Measurements from ENCODE around the gene CDK2AP2.

DNA sequence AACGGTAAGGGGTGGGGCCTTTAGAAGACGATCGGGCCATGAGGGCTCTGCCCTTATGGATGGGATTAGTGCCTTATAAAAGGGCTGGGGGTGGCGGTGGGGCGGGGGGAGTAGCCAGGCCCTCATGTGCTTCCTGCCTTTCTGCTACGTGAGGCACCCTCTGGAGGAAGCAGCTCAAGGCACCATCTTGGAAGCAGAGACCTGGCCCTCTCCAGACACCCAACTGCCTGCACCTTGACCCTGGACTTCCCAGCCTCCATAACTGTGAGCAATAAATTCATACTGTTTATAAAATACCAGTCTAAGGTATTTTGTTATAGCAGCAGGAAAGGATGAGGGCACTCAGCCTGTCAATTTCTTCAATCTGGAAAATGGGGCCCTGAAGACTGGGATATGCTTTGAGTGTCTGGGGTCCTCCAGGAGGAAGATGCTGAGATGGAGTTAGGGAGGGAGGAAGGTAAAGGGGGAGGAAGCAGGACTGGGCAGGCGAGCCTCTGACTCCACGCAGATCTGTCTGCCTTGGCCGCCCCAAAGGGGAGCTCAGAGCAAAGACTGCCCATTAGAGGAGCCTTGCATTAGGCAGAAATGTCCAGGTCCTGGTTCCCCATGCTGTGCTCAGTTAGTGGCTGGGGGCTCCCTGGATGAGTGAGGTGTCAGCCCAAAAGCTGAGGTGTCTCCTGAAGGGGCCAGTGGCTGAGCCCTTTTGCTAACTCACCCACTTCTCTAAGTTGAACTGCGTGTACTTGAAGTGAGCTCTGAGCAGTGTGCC is 10.0 kb upstream of the CDK2AP2 start:
- TF ChIP-seq, protein P1, sequence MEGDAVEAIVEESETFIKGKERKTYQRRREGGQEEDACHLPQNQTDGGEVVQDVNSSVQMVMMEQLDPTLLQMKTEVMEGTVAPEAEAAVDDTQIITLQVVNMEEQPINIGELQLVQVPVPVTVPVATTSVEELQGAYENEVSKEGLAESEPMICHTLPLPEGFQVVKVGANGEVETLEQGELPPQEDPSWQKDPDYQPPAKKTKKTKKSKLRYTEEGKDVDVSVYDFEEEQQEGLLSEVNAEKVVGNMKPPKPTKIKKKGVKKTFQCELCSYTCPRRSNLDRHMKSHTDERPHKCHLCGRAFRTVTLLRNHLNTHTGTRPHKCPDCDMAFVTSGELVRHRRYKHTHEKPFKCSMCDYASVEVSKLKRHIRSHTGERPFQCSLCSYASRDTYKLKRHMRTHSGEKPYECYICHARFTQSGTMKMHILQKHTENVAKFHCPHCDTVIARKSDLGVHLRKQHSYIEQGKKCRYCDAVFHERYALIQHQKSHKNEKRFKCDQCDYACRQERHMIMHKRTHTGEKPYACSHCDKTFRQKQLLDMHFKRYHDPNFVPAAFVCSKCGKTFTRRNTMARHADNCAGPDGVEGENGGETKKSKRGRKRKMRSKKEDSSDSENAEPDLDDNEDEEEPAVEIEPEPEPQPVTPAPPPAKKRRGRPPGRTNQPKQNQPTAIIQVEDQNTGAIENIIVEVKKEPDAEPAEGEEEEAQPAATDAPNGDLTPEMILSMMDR (conservative IDR thresholded peaks at IDR 0.05; ENCODE audit: low read depth in 2 of 2): no peak
- TF ChIP-seq CREB1 (CRISPR knock-in tag; IDR thresholded peaks at IDR 0.05; ENCODE audit: low read depth): no peak
- TF ChIP-seq POLR2AphosphoS5 (IDR thresholded peaks at IDR 0.05; ENCODE audit: low read depth): no peak
- no peak for TF ChIP-seq EZH2 (IDR thresholded peaks at IDR 0.05; ENCODE audit: low read depth, unreplicated experiment)
- TF ChIP-seq, protein P2, sequence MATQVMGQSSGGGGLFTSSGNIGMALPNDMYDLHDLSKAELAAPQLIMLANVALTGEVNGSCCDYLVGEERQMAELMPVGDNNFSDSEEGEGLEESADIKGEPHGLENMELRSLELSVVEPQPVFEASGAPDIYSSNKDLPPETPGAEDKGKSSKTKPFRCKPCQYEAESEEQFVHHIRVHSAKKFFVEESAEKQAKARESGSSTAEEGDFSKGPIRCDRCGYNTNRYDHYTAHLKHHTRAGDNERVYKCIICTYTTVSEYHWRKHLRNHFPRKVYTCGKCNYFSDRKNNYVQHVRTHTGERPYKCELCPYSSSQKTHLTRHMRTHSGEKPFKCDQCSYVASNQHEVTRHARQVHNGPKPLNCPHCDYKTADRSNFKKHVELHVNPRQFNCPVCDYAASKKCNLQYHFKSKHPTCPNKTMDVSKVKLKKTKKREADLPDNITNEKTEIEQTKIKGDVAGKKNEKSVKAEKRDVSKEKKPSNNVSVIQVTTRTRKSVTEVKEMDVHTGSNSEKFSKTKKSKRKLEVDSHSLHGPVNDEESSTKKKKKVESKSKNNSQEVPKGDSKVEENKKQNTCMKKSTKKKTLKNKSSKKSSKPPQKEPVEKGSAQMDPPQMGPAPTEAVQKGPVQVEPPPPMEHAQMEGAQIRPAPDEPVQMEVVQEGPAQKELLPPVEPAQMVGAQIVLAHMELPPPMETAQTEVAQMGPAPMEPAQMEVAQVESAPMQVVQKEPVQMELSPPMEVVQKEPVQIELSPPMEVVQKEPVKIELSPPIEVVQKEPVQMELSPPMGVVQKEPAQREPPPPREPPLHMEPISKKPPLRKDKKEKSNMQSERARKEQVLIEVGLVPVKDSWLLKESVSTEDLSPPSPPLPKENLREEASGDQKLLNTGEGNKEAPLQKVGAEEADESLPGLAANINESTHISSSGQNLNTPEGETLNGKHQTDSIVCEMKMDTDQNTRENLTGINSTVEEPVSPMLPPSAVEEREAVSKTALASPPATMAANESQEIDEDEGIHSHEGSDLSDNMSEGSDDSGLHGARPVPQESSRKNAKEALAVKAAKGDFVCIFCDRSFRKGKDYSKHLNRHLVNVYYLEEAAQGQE (IDR thresholded peaks at IDR 0.05; ENCODE audit: unreplicated experiment): no peak
- no peak for TF ChIP-seq EZH2phosphoT487 (IDR thresholded peaks at IDR 0.05; ENCODE audit: unreplicated experiment)
- TF ChIP-seq JUNB (IDR thresholded peaks at IDR 0.05; ENCODE audit: unreplicated experiment): no peak
- no peak for TF ChIP-seq ZNF331 (CRISPR knock-in tag; IDR thresholded peaks at IDR 0.05; ENCODE audit: low read depth)
- TF ChIP-seq, protein P3, sequence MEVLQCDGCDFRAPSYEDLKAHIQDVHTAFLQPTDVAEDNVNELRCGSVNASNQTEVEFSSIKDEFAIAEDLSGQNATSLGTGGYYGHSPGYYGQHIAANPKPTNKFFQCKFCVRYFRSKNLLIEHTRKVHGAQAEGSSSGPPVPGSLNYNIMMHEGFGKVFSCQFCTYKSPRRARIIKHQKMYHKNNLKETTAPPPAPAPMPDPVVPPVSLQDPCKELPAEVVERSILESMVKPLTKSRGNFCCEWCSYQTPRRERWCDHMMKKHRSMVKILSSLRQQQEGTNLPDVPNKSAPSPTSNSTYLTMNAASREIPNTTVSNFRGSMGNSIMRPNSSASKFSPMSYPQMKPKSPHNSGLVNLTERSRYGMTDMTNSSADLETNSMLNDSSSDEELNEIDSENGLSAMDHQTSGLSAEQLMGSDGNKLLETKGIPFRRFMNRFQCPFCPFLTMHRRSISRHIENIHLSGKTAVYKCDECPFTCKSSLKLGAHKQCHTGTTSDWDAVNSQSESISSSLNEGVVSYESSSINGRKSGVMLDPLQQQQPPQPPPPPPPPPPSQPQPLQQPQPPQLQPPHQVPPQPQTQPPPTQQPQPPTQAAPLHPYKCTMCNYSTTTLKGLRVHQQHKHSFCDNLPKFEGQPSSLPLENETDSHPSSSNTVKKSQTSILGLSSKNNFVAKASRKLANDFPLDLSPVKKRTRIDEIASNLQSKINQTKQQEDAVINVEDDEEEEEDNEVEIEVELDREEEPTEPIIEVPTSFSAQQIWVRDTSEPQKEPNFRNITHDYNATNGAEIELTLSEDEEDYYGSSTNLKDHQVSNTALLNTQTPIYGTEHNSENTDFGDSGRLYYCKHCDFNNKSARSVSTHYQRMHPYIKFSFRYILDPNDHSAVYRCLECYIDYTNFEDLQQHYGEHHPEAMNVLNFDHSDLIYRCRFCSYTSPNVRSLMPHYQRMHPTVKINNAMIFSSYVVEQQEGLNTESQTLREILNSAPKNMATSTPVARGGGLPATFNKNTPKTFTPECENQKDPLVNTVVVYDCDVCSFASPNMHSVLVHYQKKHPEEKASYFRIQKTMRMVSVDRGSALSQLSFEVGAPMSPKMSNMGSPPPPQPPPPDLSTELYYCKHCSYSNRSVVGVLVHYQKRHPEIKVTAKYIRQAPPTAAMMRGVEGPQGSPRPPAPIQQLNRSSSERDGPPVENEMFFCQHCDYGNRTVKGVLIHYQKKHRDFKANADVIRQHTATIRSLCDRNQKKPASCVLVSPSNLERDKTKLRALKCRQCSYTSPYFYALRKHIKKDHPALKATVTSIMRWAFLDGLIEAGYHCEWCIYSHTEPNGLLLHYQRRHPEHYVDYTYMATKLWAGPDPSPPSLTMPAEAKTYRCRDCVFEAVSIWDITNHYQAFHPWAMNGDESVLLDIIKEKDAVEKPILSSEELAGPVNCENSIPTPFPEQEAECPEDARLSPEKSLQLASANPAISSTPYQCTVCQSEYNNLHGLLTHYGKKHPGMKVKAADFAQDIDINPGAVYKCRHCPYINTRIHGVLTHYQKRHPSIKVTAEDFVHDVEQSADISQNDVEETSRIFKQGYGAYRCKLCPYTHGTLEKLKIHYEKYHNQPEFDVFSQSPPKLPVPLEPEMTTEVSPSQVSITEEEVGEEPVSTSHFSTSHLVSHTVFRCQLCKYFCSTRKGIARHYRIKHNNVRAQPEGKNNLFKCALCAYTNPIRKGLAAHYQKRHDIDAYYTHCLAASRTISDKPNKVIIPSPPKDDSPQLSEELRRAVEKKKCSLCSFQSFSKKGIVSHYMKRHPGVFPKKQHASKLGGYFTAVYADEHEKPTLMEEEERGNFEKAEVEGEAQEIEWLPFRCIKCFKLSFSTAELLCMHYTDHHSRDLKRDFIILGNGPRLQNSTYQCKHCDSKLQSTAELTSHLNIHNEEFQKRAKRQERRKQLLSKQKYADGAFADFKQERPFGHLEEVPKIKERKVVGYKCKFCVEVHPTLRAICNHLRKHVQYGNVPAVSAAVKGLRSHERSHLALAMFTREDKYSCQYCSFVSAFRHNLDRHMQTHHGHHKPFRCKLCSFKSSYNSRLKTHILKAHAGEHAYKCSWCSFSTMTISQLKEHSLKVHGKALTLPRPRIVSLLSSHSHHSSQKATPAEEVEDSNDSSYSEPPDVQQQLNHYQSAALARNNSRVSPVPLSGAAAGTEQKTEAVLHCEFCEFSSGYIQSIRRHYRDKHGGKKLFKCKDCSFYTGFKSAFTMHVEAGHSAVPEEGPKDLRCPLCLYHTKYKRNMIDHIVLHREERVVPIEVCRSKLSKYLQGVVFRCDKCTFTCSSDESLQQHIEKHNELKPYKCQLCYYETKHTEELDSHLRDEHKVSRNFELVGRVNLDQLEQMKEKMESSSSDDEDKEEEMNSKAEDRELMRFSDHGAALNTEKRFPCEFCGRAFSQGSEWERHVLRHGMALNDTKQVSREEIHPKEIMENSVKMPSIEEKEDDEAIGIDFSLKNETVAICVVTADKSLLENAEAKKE (CRISPR knock-in tag; IDR thresholded peaks at IDR 0.05): no peak

Data from GM23338 (cell line).